ENCODE results near the gene FBXL7. TPM values are rescaled to one million over a fixed set of nuclear protein-coding genes. Genes with fewer than 3 reads are reported as not detected.

The FBXL7 gene
- total and polyA plus RNA-seq, 2 of the 8 experiments (the other 6 are each of a cell fraction or from before 2014, with no cell fraction given), result 17.7 to 17.8 TPM

GRCh38 chr5:15579193-15579990, 79.4 kb downstream of the FBXL7 start:
- FAIRE-seq (no peak), DNase-seq (ENCODE audit: low read depth in 1 of 2, low spot score in 2 of 2) (no peak)
- no peaks in the 10 kb centered on the region; a peak in 1 of 7 replicates for H3K4me1 ChIP-seq (replicated peaks in 1 of 4; ENCODE audit: control insufficient read depth in 3 of 4, insufficient read depth in 4 of 4, low read length in 3 of 4)
- no peak overlapping the region for H3K9ac ChIP-seq (replicated peaks in 1 of 4; ENCODE audit: extremely low read depth in 1 of 4, low read depth in 3 of 4, low read length in 3 of 4)
- no peak overlapping the region for H4K5ac ChIP-seq (ENCODE audit: insufficient read length, low read depth, low read length)
- no peak overlapping the region for H3K4me2 ChIP-seq (ENCODE audit: insufficient read depth in 1 of 2, low read depth in 2 of 2, low read length in 2 of 2)
- H2BK120ac ChIP-seq (replicated peaks; ENCODE audit: low read depth, low read length), result no peak overlapping the region
- no peak overlapping the region for H3K4ac ChIP-seq (replicated peaks; ENCODE audit: insufficient read length, low read depth, low read length)
- H4K20me1 ChIP-seq (replicated peaks in 1 of 2; ENCODE audit: control insufficient read depth in 1 of 2, insufficient read depth in 2 of 2, low read length in 2 of 2), result no peaks in the 10 kb centered on the region
- H4K8ac ChIP-seq (ENCODE audit: extremely low read depth, insufficient read depth, low read length), result no peak overlapping the region; the same call in 1 of the 2 replicates
- CTCF ChIA-PET (ENCODE audit: partially characterized antibody), result interaction anchor here (1.0 to 1.3 kb wide), 3 partner anchors 15 to 24 kb away, joined by 3 to 4 read pairs (median 3); no protein-coding TSS in a partner anchor
- no peak overlapping the region for H2BK15ac ChIP-seq (ENCODE audit: low read length)
- H3K23me2 ChIP-seq (ENCODE audit: low read depth, low read length), result no peaks in the 10 kb centered on the region
- WGBS, 2 experiments (ENCODE audit: extremely low coverage in 1 of 2, insufficient coverage in 1 of 2, insufficient read length in 1 of 2, insufficient replicate concordance in 2 of 2, low coverage in 1 of 2, low lambda C conversion rate in 2 of 2, missing lambda C conversion rate in 1 of 2), result 83% methylated on average over 3 of the region's 3 CpGs; no CpG with 5 or more reads in 1 of the 2 experiments
- H3K18ac ChIP-seq (ENCODE audit: extremely low read depth, low read length), result no peak overlapping the region
- H2AK5ac ChIP-seq (ENCODE audit: low read depth, low read length), result no peak overlapping the region
- no peak overlapping the region for H2BK5ac ChIP-seq (ENCODE audit: low read depth, low read length)
- no peaks in the 10 kb centered on the region for H3K27me3 ChIP-seq (replicated peaks in 1 of 4; ENCODE audit: control insufficient read depth in 3 of 4, extremely low read depth in 1 of 4, insufficient read depth in 3 of 4, low read length in 3 of 4)
- no peaks in the 10 kb centered on the region for H3K79me1 ChIP-seq (ENCODE audit: low read depth, low read length)
- no peak overlapping the region for H3K14ac ChIP-seq (ENCODE audit: insufficient read length)
- POLR2A ChIA-PET (ENCODE audit: partially characterized antibody), result no interaction called here
- H2AFZ ChIP-seq (ENCODE audit: low read length), result no peak overlapping the region
- no peak overlapping the region for H3K4me3 ChIP-seq (ENCODE audit: extremely low read depth in 1 of 4, insufficient read depth in 2 of 4, low read depth in 3 of 4, low read length in 4 of 4)
- H3K9me3 ChIP-seq (ENCODE audit: insufficient read depth in 2 of 2, low read depth in 1 of 2, low read length in 1 of 2), result peaks cover 10 to 13% of the 10 kb centered on the region in 2 experiments
- no peak overlapping the region for H3K27ac ChIP-seq (ENCODE audit: low read depth, low read length)
- H3K79me2 ChIP-seq (ENCODE audit: control insufficient read depth in 1 of 2, insufficient read depth in 2 of 2, low read length in 2 of 2), result peaks cover 0 to 8% of the 10 kb centered on the region in 2 experiments; a peak in 3 of 4 replicates
- no peak overlapping the region for H2BK20ac ChIP-seq (ENCODE audit: low read length)
- no peak overlapping the region for H2BK12ac ChIP-seq (ENCODE audit: low read depth, low read length)
- no peak for TF ChIP-seq SP1 (IDR thresholded peaks at IDR 0.05; ENCODE audit: low read depth, low read length)
- no peak for TF ChIP-seq MAX (IDR thresholded peaks at IDR 0.05)
- TF ChIP-seq SUZ12 (IDR thresholded peaks at IDR 0.05; ENCODE audit: low read length), result no peak
- no peak for TF ChIP-seq POLR2A (IDR thresholded peaks at IDR 0.05; ENCODE audit: control extremely low read depth in 1 of 2, low read depth in 2 of 2, low read length in 2 of 2)
- no peak for TF ChIP-seq CREB1 (IDR thresholded peaks at IDR 0.05)
- TF ChIP-seq TEAD4 (IDR thresholded peaks at IDR 0.05; ENCODE audit: low read depth, low read length), result no peak
- H4K91ac ChIP-seq (replicated peaks; ENCODE audit: insufficient read length, low read length), result no peak overlapping the region
- H3K56ac ChIP-seq (replicated peaks; ENCODE audit: insufficient read length, low read depth, low read length), result no peak overlapping the region
- H3K23ac ChIP-seq (ENCODE audit: insufficient read length), result no peak overlapping the region
- H3K36me3 ChIP-seq (ENCODE audit: control insufficient read depth in 2 of 4, insufficient read depth in 4 of 4, low read length in 3 of 4), result peaks cover 0 to 7% (median 3%) of the 10 kb centered on the region in 4 experiments; a peak in 3 of 8 replicates

Measured in H1 (cell line).